ENCODE results near the gene LAD1.
A peak's percentile ranks its signal among the peaks of the same experiment; 100 is the strongest.

The LAD1 gene

DNA sequence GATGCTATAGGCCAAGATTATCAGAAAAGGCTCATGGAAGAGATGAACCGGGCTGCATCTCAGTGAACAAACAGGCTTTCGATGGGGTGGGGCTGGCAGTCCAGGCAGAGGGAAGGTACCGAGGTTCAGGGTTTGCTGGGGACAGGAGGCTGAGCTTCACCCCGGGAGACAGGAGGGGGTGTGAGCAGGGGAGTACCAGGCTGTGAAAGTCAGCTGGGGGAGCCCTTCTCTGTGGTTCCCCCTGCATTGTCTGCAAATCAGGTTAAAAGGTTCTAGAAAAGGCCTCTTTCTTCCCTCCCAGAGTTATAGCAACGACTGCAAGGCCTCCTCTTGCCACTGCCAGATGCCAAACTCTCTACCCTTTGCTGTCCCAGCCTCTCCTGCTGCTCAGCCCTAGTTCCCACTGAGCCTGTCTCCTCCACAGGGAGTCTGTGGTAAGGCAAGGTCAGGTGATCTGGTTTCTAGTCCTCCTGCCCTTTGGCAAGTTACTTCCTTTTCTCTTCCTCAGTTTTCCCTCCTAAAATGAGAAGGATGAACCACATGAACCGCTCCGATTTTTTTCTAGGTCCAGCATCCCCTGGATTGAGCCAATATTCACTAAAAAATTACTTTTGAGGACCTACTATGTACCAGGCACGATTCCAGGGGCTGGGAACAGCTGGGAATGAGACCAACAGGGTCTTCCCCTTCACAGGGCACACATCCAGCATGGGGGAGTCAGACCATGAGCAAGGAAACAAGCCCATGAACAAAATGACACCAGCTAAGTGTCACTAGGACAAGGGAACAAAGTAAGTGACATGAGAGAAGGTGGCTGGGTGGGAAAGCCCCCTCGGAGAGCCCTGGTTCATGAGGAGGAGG is 7.2 kb downstream of the LAD1 start:
- no peak for DNase-seq

DNA sequence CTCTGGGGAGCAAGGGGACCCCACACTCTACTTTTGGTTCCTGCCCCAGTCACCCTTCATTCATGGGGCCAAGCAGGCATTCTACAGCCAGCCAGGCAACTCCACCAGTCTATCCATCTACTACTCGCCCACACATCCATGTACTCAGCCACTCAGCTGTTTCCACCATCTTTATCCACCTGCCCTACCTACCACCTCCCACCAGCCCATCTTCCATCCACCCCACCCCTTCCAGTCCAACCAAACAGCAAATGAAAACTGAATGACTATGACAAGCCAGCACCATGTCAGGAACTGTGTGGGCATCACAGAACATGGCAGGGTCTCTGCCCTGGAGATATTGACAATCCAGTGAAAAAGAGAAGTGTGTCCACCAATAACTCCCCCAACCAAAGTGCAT is 7.9 kb downstream of the LAD1 start:
- no peak for DNase-seq

DNA sequence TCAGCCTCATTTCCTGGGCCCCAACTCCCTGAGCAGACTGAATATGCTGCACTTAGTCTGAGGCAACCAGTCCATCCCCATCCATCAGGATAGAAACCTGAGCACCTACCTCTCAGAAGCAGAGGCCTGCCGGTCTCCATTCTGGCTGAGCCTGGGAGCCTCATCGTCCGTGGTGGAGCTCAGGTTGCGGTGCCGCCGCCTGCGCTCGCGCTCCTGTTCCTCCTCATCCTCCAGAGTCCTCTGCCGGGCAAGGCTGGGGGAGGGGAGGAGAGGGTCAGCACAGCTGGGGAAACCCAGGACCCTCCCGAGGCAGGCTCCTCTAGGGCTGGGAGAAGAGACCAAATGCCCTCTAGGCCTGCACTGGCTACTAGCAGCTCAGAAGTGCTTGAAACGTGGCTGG is 10.1 kb downstream of the LAD1 start:
- no peak for DNase-seq

DNA sequence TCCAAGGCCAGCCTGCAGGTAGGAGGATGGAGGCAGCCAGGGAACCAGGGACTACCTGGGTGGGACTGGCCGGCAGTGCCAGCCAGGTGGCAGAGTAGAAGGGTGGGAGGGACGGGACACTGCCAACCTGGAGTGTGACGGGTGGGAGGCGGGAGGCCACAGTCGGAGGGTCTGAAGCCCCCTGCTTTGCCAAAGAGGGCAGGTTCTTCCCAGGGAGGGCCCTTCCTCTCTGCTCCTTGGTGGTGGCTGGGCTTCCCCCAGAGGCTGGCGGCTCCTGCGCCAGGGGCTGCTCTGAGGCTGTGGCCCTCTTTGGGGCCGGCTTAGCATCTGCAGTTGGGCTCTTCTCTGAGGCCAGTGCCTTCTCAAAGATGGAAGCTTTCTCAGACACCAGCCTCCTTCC is 12.9 kb downstream of the LAD1 start:
- DNase-seq = no peak

DNA sequence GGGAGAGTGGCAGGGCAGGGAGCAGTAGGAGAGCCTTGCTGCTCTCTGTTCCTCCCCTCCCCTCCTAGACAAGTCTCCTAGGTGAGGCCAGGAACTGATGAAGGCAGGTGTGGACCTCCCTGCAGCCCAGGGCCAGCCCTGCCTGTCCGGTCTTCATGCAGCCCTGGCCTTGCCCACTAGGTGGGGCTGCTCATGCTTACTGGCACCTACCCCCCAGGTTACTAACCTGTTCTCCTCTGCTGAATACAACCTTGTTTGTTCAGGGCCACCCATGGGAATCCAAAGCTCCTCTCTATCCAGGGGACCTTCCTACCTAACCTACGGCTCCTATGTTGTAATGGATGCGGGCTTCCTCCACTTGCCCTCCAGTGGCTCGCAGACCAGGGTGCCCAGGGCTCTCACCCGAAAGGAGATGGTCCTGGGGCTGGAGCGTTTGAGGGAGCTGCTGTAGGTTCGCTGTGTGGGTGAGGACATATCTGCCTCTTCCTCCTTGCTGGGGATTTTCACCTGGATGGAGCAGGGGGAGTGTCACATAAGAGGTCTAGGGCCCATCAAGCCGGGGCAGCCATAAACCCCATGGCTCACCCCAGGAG is 13.7 kb downstream of the LAD1 start:
- DNase-seq = peak in 14 of 51 donors; percentile 1 to 31 (median 8)

DNA sequence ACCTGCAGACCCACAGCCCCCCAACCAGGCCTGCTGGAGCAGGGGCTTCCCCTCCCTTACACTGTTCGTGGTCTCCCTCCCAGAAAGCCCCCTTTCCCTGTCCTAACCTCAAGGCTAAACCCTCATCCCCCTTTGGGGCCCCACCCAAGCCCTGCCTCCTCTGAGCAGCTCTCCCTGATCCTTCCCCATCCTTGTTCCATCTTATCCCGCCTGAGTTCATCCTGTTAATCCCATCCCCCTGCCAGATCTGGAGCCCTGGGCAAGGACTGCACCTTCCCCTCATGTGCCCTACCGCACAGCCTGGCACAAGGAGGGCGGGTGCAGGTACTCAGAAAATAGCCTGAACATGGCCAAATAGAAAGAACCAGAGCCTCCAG is 14.7 kb downstream of the LAD1 start:
- DNase-seq = no peak

DNA sequence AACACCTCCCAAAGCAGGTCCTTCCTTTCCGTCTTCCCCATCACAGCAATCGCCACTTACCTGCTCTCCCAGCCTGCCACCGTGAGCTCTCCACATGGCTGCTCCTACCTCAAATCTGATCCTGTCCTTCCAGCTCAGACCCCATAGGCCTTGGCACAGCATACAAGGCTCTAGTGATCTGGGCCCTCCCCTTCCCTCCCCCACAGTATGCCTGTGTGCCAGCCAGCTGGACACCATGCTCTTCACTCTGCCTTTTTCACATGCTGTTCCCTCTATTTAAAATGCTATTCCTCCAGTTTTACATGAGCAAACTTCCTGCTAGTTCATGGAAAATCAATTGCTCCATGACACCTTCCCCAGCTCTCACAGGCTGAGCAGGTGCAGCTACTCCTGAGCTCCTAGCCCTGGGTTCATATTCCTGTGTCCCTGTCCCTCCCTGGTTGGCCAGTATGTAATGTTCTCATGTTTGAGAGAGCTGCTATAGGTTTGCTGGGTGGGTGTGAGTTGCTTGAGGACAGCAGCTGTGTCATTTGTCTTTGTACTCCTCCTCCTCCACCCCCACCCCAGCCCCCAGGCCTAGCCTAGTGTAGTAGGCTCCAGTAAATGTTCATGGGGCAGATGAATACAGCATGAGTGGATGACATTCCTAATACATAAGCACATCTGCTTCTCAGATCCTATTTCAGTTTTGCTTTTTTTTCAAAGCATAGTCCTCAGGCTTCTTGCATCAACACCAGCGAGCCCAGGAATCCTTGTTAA is 15.3 kb downstream of the LAD1 start:
- no peak for DNase-seq

DNA sequence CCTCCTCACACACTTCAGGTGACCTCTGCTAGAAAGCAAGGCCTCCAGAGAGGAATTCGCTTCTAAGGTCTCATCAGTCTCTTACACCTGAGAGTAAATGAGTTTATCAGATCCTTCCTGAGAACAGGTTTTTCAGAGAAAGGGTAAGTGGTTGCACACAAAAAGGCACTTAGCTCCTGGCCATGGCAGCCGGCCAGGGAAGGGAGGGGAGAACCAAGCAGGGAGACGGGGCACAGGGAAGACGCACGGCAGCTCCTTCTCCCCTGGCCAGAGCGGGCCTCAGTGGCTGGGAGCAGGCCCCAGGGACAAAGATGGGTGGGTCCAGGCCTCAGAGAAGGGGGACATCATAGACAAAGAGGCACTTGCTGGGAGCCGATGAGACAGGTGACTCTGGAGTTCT is 18.0 kb downstream of the LAD1 start:
- no peak for DNase-seq

DNA sequence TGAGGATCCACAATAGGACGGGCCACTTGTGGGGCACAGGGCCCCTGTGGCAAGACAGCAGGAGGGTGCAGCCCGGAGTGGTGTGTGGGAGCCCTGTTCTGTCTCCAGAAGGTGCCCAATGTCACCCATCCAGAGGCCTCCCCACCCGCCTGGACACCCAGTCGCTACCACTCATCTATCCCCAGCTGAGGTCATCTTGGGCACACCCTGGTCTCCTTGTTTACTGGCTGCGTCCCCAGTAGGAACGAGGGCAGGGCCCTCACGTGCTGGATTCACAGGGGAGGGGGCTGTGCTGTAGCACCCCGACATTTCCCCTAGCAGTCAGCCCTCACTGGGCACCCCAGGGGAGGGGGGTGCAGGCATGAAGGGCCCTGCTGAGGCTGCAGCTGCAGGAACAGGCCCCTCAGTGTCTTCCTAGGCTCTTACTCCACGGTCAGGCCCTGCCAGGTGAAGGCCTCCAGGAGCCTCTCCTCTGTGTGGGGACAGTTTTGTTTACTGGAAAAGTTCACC is 19.3 kb downstream of the LAD1 start:
- DNase-seq = no peak

DNA sequence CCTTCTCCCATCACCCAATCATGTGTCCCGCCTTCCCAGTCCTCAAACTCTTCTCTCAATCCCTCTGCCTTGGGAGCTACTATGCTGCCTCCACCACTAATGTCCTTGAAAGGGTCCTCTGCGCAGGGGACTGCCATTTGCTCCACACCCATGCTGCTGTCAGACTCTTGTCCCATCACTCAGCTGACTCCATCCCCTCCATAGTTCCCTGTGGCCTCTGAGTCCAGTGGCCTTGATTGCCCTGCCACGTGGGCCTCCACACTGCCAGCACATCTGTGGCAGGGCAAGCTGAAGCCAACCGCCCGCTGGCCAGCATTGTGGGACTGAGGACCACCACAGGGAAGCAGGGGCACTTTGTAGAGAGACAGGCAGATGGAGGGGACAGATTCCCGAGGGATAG is 20.3 kb downstream of the LAD1 start:
- no peak for DNase-seq

DNA sequence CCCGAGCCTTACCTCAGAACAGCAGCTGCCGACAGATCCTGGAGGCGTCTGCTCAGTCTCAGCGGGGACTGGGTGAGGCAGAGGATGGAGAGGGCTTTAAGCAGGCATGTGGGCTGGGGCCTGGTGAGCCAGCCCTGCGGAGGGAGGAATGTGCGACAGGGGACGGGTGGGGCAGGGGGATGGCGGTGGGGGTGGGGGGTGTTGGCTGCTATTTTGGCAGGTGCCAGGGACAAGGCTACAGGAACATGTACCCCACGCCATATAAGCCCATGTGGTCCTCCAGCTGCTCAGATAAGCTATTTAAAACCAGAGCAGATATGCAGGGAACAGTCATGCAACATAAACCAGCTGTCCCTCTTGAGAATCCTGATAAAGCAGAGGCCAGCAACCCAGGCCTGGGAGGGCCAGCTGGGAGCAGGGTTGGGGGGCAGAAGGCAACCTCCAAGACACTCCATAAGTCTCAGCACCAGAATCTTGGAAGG is 21.5 kb downstream of the LAD1 start, which contains the start of gene TNNT2:
Gene TNNT2, minus strand, starts transcription at position 70 of the 482 bp plus-strand sequence. CDS start 4,426 bp downstream, outside the sequence.
- DNase-seq = peak in 1 of 51 donors; percentile 23

DNA sequence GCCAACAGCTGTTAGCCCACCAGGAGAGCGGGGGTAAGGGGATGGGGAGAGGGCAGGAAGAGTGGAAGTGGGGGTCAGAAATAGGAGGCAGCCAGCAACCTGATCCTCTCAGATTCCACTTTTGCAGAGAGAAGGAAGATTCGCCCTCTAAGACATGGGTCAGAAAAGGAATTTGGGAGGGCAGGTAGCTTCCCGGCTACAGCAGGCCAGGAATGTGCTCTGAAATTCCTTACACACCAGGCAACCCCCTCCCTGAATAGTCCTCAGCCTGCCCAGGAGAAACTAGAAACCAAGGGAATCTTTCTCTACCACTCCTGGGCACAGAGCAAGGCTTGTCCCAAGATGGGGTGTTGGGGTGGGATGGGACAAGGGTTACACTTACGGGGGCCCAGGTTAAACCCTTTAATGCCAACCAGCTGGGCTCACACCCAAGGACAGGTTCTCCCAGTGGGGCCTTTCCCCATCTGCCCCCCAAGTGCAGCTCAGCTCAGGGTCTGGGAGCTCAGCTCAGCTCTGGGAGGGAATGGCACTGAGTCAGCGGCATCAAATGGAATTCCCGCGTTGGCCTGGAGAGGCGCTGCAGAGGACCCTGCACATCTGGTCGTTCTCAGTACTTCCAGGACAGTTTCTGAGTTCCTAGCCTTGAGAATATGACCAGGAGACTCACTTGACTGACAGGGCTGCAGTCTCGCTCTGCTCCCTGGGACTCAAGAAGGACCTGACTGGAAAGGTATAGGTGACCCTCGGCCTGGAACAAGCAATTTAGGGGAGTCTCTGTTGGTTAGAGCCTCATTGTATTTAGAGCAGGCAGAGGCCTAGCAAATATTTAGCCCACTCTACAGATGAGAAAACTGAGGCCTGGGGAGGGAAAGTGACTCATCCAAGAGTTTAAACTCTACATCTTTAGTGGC is 22.4 kb downstream of the LAD1 start:
- DNase-seq = no peak

DNA sequence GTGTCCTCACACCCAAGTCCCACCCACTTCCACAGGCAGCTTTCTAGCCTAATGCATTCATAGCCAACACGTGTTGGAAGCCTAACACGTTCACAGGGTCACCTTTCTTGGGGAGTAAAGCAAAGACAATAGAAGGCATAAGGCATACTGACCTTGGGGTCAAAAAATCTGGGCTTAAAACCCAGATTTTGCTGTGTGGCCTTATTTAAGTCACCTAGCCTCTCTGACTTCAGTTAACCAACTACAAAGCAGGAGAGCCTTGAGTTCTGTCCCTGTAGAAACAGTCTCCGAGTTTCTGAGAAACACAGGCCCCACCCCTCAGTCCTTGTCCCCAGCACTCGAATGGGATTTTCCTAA is 23.0 kb downstream of the LAD1 start:
- no peak for DNase-seq

DNA sequence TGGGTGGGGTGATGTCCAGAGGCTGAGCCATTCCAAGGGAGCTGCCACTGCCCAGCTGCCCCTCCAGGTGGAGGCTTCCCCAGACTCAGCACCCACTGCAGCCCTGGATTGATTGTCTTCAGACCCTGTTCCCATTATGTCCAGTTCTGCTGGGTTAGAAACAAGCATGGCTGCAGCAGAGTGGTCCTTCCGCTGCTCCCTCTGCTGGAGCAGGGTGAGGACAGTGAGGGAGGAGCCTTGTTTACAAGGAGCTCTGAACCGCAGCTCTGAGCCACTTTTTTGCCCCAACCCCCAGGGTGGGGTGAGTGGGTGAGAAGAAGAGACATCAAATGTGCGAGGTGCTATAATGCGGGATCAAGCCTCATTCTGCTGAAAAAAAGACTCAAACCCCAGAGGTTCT is 24.0 kb downstream of the LAD1 start:
- no peak for DNase-seq

DNA sequence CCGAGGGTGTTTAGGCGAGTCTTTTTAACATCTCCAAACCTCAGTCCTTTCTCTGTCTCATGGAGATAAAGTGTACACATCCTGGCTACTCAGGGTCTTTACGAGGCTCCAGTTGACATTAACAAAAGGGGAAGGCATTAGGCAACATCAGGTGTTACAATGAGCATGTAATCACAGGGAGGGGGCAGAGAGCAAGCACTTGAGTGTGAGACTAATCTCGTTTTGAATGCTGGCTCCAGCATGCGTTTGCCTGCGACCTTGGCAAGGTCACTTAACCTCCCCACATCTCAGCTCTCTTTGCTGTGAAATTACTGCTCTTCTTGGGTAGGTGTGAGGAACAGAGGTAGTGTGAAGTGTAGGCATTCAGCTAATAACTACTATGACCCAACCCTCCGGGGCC is 24.8 kb downstream of the LAD1 start:
- DNase-seq = no peak

DNA sequence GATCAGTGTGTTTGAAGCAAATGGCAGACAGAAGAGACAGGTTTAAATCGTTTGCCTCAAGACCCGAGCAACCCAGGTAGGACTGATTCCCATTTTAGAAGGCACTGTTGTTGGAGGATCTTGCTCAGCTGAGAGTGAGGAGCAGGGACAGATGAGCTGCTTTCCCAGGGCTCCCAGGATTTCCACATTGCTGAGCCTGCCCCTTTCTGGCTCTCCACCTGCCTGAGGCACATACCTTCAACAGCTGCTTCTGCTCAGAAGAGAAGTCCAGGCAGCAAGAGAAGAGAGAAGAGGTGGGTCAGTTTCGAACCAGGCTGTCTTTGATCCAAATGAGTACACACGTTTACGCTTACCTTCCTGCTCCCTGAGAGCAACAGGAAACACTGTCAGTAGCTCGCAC is 27.3 kb downstream of the LAD1 start:
- no peak for DNase-seq

DNA sequence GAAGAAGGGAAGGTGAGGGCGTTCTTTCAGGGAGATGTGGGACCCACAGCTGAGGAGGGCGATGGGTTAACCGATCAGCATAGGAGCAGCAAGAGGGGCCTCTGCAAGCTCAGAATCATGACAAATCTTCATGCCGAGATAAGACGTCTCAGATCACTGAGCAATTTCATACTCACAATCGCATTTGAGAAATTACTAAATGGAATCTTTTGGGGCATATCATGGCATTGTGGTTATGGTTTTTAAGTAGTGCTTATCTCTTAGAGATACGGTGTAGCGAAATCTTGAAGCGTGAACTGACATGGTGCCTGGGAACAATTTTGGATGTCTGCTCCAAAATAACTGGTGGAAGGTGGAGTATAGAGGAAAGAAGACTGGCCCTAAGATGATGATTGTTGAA is 27.8 kb downstream of the LAD1 start:
- no peak for DNase-seq

DNA sequence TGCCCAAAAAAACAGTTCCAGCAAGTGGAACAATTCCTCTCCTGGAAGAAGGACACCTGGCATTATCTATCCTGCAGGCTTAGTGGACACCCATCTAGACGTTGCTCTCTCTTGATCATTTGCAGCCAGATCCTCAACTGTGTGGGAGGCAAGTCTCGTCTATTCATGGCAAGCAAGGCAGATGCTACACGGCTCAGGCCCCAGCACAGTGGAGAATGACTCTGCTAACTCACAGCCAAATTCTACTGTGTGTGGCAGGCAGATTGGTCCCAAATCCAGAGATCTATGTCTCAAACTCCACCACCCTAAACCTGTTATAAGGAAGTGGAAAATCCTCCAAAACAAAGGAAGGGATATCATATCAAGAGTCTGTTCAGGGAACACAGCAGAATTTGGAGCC is 28.6 kb downstream of the LAD1 start:
- no peak for DNase-seq

DNA sequence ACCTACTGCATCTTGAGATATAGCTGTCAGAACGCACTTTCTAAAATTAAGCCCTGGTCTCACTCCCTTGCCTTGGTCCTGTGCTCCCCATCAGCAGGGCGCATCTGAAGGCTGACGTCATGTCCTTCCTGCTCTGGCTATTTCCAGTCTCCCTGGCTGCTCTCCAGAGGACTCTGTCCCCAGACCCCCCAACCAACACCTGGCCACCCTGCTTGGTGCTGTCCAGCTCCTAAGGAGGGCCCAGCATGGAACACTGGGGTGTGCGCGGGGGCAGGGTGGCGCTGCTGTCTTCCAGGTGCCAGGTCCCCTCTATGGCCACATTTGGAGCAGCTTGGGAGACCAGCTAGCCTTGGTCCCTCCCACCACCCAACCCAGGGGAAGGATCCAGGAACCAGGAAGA is 29.9 kb downstream of the LAD1 start:
- no peak for DNase-seq

DNA sequence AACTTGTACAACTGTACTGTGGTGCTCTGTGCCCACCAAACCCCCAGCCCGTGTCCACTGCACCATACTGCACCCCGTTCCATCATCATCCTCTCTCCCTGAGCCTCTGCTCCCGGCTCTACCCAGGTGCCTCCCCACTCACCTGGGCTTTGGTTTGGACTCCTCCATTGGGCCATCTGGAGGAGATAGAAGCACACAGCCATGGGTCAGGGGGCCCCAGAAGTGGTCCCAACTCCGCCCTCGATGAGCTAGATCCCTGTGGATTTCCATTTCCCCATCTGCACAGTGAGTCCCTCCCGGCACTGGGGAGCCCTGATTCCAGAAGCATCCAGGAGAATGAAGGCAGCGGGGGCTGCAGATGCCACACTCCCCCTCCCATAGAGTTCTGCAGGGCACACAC is 32.4 kb downstream of the LAD1 start:
- DNase-seq = no peak

DNA sequence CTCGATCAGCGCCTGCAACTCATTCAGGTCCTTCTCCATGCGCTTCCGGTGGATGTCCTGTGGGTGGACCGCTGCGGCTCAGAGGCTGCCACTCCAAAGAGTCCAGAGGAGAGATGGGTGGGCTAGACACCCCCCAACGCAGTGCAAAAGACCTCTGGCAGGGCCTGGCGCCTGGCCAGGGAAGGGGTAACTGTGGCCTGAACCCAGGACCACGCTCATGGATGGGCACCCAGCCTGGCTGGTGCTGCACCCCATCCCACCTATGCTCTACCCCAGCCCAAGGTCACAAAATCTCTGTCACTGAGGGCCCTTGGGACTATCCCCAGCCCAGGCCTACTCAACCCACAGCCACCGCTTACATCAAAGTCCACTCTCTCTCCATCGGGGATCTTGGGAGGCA is 33.9 kb downstream of the LAD1 start:
- no peak for DNase-seq
